ENCODE measurements around the gene NUP98. TPM values are rescaled to one million over a fixed set of nuclear protein-coding genes. Genes with fewer than 3 reads are reported as not detected.
"Not testable (repeated sequence)": the region's sequence is repeated elsewhere in the genome, so short reads cannot be mapped to it uniquely, and the experiment has no call there.

The NUP98 gene
- total RNA-seq, 4 donors from 2014 or later, result 73.8 to 205 (median 110) TPM

DNA sequence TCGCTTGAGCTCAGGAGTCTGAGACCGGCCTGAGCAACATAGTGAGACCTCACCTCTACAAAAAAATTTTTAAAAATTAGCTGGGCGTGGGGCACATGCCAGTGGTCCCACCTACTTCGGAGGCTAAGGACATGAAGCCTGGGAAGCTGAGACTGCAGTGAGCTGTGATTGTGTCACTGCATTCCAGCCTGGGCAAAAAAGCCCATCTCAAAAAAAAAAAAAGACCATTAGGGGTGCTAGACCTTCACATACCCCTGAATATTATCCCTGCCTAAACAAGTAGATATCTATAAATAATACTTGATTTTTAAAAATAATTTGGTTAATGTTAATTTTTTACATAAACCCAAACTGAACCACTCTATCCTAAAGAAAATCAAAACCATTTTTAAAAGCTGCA lies 24.2 kb downstream of the NUP98 start:
- DNase-seq (ENCODE audit: low spot score), result no peak
- TF ChIP-seq, protein P1, sequence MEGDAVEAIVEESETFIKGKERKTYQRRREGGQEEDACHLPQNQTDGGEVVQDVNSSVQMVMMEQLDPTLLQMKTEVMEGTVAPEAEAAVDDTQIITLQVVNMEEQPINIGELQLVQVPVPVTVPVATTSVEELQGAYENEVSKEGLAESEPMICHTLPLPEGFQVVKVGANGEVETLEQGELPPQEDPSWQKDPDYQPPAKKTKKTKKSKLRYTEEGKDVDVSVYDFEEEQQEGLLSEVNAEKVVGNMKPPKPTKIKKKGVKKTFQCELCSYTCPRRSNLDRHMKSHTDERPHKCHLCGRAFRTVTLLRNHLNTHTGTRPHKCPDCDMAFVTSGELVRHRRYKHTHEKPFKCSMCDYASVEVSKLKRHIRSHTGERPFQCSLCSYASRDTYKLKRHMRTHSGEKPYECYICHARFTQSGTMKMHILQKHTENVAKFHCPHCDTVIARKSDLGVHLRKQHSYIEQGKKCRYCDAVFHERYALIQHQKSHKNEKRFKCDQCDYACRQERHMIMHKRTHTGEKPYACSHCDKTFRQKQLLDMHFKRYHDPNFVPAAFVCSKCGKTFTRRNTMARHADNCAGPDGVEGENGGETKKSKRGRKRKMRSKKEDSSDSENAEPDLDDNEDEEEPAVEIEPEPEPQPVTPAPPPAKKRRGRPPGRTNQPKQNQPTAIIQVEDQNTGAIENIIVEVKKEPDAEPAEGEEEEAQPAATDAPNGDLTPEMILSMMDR (IDR thresholded peaks at IDR 0.05), result no peak
- peak; percentile 51 for ATAC-seq (ENCODE audit: low FRiP score)

DNA sequence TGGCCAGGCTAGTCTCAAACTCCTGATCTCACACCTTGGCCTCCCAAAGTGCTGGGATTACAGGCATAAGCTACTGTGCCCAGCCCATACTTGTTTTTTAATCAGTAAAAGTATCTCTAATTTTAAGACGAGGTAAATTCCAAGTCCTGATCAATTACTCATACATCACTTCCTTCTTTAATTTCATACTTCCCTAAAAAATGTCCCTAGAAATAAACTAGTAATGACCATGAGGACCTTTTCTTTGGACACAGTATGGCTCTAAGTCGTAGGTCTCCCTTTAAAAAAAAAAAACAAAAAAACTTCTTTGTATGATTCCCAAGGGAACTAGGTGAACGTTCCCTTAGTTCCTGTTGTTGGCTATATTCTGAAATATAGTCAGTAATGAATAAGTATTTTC lies 29.8 kb downstream of the NUP98 start:
- no peak for ATAC-seq (ENCODE audit: low FRiP score)
- TF ChIP-seq, protein P1 (IDR thresholded peaks at IDR 0.05), result no peak
- DNase-seq (ENCODE audit: low spot score), result no peak

DNA sequence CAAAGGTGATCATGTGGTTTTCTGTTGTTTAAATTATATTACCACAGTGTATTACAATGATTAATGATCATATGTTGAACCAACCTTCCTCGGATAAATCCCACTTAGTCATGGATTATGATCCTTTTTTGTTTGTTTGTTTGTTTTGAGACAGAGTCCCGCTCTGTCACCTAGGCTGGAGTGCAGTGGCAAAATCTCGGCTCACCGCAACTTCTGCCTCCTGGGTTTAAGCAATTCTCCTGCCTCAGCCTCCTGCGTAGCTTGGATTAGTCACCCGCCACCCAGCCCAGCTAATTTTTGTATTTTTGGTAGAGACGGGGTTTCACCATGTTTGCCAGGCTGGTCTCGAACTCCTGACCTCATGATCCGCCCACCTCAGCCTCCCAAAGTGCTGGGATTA lies 30.5 kb downstream of the NUP98 start:
- not testable (repeated sequence) for ATAC-seq (ENCODE audit: low FRiP score); DNase-seq (ENCODE audit: low spot score)

DNA sequence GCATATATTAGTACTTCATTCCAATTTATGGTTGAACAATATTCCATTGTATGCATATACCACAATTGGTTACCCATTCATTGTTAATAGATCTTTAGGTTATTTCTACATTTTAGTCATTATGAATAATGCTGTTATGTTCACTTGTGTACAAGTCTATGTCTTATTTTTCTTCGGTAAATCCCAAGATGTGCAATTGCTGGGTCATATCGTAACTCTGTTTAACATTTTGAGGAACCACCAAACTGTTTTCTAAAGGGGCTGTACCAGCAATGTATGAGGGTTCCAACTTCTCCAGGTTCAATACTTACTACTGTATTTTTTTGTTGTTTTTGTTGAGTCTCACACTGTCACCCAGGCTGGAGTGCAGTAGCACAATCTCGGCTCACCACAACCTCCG lies 33.1 kb downstream of the NUP98 start:
- TF ChIP-seq, protein P1 (IDR thresholded peaks at IDR 0.05), result no peak
- DNase-seq (ENCODE audit: low spot score) (no peak), ATAC-seq (ENCODE audit: low FRiP score) (no peak)

DNA sequence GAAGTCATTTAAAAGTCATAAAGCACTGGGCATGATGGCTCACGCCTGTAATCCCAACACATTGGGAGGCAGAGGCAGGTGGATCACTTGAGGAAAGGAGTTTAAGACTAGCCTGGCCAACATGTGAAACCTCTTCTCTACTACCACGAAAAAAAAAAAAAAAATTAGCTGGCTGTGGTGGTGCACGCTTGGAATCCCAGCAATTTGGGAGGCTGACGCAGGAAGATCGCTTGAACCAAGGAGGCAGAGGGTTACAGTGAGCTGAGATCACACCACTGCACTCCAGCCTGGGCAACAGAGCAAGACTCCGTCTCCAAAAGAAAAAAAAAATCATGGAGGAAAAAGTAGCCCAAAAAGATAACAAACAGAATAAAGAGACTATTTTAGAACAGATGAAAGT lies 42.2 kb downstream of the NUP98 start:
- DNase-seq (ENCODE audit: low spot score) (no peak), ATAC-seq (ENCODE audit: low FRiP score) (no peak)
- TF ChIP-seq, protein P1 (IDR thresholded peaks at IDR 0.05), result no peak

DNA sequence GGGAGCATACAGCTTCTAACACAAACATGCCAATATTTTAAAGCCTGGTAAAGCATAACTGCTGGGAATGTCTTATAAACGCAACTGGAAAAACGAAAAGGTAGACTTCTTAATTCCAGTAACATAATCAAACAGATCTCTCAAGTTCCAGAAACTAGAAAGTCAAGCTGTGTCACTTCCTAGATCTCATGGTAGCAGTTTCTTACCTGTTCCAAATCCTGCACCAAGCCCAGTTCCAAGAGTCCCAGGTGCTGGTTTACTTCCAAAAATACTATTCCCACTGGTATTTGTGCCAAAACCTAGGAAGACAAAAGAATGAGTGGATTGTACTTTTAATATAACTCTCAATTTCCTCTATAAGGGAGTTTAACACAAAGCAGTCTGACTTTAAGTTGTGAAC lies 44.2 kb downstream of the NUP98 start:
- no peak for DNase-seq (ENCODE audit: low spot score)
- no peak for ATAC-seq (ENCODE audit: low FRiP score)
- TF ChIP-seq, protein P1 (IDR thresholded peaks at IDR 0.05), result no peak

DNA sequence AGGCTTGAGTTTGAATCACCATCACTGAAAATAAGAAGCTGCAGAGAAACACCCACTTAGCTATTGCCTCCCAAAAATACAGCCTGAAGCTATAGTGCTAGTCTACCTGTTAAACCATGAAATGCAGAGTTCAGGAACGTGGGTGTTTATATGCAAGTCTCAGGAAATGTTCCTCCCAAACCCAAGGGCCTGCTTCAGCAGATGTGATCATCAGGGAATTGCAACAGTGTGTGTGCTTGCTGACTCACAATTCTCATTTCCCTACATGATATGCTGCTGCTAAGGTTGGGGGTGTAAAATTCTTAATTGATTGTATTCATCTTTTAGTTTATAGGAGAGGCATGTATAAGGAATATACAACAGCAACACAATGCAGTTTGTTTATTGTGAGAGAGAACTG lies 49.6 kb downstream of the NUP98 start:
- TF ChIP-seq, protein P1 (IDR thresholded peaks at IDR 0.05), result no peak
- ATAC-seq (ENCODE audit: low FRiP score) (peak; percentile 73), DNase-seq (ENCODE audit: low spot score) (no peak)

DNA sequence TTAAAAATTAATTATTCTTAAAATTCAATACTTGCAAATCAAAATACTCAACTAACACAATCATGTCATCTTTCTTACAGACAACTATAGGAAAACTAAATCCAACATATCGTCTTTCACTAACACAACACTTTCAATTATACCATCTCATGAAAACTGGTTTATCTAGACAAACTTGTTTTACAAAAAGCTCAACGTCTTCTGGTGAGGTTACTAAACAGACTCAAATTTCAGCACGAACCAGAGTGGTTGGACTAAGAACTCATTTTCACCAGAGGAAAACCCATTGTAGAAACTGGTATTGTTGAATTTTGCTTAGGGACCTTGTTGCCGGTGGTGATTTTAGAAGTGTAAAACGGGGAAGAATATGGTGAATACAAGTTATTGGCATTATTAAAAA lies 52.2 kb downstream of the NUP98 start:
- no peak for DNase-seq (ENCODE audit: low spot score)
- TF ChIP-seq, protein P1 (IDR thresholded peaks at IDR 0.05), result no peak
- no peak for ATAC-seq (ENCODE audit: low FRiP score)
